GM21528 (cell line): Measurements from ENCODE around the gene DCP1B.

Experiments
- ATAC-seq: cut with Tn5 transposase; IDR thresholded peaks from one replicate; pipeline ENCODE4 v1.9.1; 2021; ENCODE audit warnings: mild to moderate bottlenecking, moderate library complexity; ENCODE audit not compliant: unreplicated experiment, low FRiP score

The DCP1B gene

DNA sequence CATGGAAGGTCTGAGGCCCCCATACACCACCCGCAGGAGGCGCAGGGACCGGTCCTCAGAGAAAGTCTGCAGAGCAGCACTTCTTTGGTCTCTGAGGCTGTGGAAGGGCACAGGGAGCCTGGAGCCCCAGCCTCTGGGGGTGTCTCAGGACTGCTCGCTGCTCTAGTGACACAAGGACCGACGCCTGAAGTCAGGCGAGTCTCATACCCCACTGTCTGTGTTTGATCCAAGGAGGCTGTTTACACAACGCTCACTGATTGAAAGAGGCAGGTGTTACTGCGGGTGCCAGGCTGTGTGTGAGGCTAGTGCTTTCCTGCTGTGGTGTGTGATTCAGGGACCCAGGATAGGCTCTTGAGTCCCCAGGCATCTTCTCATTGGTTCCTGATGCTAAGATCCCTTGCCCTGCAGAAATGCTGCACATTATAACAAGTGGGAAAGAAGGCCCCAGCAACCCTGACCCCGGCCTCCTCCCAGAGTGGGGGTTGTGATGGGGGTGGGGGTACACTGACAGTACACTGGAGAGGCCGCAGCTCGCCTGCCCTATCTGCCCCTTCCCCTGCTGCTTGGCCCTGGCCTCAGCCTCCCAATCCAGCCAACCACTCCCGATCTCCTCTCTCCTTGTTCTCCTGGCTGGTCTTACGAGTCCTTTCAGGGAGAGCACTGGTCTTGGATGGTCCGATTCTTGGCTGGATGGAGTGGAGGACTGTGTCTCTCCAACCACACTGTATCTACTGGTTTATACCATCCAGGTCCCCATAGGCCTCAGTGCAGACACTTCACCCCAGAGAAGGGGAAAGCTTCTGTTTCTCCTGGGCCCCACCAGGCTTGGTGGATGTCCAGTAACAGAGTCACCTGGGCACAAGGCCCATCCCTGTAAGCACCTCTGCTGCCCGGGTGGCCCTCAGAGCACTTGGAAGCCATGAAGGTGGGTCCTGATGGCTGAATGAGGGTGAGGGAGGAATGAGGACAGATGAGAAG, 92.4 kb downstream of the DCP1B start:
- no peak for ATAC-seq

DNA sequence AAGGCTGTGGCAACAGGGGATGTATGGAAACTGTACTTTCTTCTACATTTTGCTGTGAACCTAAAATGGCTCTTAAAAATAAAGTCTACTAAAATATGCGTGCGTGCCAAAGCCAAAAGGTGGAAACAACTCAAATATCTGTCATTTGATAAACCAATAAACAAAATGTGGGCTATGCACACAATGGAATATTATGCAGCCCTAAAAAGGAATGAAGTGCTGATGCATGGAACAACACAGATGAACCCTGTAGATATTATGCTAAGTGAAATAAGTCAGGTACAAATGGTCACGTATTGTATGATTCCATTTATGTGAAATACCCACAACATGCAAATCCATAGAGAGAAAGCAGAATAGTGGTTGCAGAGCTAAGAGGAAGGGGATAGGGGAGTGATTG, 93.8 kb downstream of the DCP1B start:
- ATAC-seq: no peak

GRCh38 chr12:1908758-1909157, 95.5 kb downstream of the DCP1B start:
- ATAC-seq: no peak

DNA sequence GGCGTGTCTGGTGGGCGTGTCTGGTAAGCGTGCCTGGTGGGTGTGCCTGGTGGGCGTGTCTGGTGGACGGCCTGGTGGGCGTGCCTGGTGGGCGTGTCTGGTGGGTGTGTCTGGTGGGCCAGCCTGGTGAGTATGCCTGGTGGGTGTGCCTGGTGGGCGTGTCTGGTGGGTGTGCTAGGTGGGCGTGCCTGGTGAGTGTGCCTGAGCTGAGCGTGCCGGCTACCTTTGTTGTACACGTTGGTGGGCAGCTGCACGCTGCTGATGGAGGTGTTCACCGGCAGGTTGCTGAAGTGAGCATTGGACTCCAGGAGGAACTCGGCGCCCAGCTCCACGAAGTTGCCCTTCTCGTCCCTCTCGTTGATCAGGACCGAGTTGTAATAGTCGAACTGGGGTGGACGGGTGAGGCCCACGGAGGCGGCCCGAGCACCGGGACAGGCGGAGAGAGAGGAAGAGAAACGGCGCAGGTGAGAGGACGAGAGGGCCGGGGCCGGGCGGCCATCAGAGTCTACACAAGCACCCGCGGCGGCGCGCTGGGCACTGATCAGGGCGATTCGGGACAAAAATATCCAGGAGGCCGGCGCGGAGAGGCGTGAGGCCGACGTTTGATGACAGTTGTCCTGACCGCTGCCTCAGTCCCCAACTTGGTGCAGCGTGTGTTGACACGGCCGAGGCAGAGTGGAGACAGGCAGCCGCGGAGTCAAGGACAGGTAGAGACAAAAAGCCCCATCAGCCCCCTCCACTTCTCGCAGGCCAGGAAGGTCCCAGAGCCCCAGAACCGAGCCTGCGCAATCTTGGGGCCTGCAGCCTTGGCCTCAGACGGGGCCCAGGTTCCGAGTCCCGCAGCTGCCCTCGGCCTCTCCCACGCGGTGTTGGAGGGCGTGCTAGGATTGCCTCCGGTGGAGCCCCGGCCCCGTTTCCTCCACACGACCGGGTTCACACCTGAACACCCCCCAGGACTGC, 96.3 kb downstream of the DCP1B start:
- no peak for ATAC-seq

DNA sequence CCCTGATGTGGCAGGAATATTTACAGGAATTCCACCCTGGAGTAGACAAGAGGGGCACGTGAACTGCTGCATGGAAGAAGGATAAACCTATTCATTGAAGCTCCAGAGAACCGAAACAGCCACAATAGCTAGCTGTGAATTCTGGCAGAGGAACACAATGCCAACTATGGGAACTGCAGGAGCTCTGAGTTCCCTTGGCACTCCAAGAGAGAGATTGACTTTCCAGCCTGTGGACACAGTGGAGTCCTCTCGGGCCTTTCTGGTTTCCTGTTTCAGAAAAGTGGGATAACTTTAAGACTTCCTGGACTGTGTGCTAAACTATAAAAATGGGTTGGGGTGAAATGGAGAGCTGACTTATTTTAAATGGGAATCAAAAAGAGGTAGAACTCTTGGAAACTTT, 97.7 kb downstream of the DCP1B start:
- ATAC-seq: no peak

DNA sequence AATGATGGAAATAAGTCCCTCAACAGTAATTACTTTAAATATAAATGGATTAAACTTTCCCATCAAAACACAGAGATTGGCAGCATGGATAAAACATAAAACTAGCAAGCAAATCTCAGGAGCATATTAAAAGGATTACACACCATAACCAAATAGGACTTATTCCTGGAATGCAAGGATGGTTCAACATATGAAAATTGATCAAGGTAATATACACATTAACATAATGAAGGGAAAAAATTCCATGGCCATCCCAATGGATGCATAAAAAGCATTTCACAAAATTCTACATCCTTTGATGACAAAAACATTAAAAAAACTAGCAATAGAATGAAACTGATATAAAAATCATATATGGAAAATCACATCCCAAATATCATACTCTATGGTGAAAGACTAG, 99.4 kb downstream of the DCP1B start:
- no peak for ATAC-seq

- no peak for ATAC-seq
Measured at GRCh38 chr12:1896964-1897363, 107.3 kb downstream of the DCP1B start.
